Heart left ventricle (tissue), 13 donors: ENCODE results near the gene DLL1.

ENCODE experiments used
- CTCF ChIP-seq, 12 donors: fragments of 200-600 bp; sonication (generic) in 4 of 12; IDR thresholded peaks; one replicate each; pipeline versions ENCODE4 v1.5.0 to v1.8.0; 2018 to 2022; ENCODE audit warnings: antibody characterized with exemption in 12 of 12, mild to moderate bottlenecking in 5 of 12
- POLR2A ChIP-seq, 2 donors: fragments of 450-650 bp; IDR thresholded peaks; one replicate each; pipeline ENCODE4 v1.6.1; 2017; ENCODE audit warnings: antibody characterized with exemption in 2 of 2, mild to moderate bottlenecking in 2 of 2, moderate library complexity in 2 of 2
- donor health status: ischemic (EF 13 %, LVEDD 7.1; RV severe dilation, severe dysfunction).
- donor health status: DM: no; HTN: yes; CAD: no.
- donor health status: DM: no; HTN: no; CAD: no.
- donor health status: ischemic (EF 25% LVEDD 6.9; RV normal size, moderate dysfunction).
- donor health status: ischemic (EF 25% LVEDD 5.7; RV mildly dilated, moderate dysfunction).
- donor health status: ischemic (EF 35%, LVEDD 5.7; RV mildly dilated, moderate dysfunction).
- donor health status: nonischemic (EF 11% LVEDD 7.7; RV severe dilation, severe dysfunction).
- donor health status: DM: yes; HTN: yes; CAD: no.
- donor health status: PGD.
- donor health status: ischemic (EF 29% LVEDD 5.4; RV normal size, mild dysfunction).
- donor health status: nonischemic (EF 23%, LVEDD 6.1; RV moderate dilation, normal function).

GRCh38 chr6:170307080-170307545 is 16.2 kb upstream of the DLL1 start:
- TF ChIP-seq CTCF (IDR thresholded peaks at IDR 0.05) = no peak
- TF ChIP-seq POLR2A (IDR thresholded peaks at IDR 0.05) = no peak
